ENCODE results near the gene THSD4.

The THSD4 gene

DNA sequence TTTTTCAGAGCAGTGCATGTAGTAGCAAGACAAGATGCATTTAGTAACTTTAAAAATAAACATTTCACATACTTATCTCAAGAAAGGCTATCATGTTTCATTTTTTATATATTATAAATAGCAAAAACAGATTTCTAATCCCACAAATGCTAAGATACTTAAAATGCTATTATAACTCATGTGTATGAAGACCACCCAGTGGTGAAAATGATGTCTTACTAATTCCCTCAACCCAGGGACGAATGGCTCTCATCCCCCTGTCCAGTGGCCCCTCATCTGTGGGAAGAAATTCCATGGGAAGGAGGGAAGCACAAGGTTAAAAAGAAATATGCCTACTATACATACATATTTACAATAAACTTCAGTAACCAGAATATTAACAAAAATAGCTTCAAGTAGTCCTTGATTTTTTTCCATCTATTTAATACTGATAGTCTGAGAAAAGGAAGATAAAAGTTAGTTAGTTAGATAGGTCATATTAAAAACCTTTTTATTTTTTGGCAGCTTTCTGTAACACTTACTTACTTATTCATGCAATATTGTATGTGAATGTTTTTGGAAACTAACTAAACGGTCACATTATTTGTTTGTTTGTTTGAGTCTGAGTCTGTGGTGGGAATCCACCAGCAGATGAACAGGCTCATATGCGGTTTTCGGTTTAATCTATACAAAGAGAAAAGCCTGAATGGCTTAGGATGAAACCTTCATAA is 709.9 kb downstream of the THSD4 start:
- Histone ChIP-seq H3K27ac (no peak overlapping the region), H3K4me3 (no peak overlapping the region)

DNA sequence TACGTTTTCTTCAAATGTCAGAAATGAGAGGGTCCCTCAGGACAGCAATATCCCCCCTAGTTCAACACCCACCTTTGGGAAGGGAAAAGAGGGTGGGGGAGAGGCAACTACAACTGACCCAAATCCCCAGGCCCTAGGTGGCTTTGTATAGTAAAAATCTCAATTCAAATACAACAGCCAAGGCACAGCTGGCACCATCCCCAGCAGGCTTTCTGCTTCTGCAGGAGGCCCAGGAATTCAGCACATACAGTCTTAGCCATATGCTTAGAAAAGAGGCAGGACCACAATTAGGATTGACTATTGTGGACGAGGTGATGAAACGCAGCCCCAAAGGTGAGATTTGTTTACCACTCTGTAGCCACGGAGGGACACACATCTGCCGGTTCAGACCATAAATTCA is 710.9 kb downstream of the THSD4 start:
- H3K4me3 ChIP-seq, result no peak overlapping the region
- H3K27ac ChIP-seq, result no peak overlapping the region

DNA sequence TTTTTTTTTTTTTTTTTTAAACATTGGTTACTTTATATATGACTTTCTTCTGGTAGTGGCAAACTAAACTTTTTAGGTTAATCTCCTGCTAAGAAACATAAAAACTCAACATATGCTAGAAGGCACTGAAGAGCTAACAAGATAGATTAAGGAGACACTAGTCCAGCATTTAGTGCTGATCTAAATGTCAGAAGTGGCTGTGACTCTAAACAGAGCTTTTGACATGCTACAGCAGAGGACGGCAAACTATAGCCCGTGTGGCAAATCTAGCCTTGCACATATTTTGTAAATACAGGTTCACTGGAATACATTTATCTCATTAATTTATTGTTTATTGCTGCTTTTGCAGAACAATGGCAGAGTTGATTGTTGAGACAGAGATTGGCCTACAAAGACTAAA is 715.7 kb downstream of the THSD4 start:
- Histone ChIP-seq H3K27ac (no peak overlapping the region), H3K4me3 (no peak overlapping the region)
